GM18873 (cell line): ENCODE data around the gene TOM1L2.

Source experiments
- ATAC-seq: cut with Tn5 transposase; IDR thresholded peaks from one replicate; pipeline ENCODE4 v1.9.1; 2021; ENCODE audit warnings: mild to moderate bottlenecking, moderate library complexity, moderate number of reproducible peaks; ENCODE audit not compliant: unreplicated experiment, low FRiP score

TOM1L2 gene

DNA sequence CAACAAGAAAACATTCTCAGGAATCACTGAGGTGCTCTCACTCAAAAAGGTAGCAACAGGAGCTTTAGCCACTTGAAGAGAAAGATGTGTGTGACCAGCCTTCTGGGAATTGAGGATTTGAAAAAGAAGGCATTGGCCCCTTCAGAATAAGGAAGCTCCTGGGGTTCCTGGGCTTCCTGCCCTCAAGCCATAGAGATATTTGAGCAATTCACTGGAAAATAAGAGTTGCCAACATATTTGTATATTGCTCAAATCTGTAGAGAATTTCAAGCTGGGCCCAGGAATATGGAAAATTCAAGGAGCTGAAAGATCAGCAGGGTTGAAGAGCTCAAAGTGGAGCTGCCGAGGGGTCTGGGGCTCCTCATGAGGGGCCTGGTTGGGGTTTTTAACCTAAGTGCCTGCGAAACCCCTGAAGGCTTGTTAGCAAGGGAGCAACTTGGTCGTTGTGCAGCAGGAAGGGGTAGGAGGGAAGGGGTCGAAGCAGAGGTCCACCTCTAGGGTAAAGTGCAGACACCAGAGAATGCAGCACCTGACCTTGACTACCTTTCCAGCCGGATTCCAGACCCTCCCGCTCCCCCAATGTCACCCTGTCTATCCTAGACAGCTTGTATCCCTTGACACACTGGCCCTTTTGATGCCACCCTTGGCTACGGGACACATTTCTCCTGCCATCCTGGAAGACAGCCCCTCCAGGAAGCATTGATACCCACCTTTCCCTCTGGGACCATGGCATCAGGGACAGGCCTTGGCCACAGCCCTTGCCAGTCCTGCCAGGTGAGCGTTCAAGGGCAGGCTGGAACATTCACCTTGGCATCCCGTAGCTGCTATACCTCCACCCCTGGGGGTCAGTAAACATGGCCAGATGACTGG, 67.8 kb downstream of the TOM1L2 start:
- no peak for ATAC-seq

DNA sequence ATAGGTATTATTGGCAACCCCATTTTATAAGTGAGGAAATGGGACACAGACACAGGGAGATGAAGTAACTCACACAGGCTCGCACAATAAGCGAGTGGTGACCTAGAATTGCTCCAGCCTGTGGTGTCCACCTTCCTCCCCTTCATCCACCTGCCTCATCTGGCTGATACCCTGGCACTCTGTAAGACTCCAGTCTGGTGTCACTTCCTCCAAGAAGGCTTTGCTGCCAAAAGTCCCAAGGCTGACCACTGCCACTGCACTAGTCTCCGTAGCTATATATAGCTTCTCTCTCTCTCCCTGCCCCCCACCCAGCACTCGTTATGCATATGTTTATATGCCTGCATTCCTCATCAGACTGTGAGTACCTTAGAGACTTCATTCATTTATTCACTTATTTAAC, 69.3 kb downstream of the TOM1L2 start:
- no peak for ATAC-seq

DNA sequence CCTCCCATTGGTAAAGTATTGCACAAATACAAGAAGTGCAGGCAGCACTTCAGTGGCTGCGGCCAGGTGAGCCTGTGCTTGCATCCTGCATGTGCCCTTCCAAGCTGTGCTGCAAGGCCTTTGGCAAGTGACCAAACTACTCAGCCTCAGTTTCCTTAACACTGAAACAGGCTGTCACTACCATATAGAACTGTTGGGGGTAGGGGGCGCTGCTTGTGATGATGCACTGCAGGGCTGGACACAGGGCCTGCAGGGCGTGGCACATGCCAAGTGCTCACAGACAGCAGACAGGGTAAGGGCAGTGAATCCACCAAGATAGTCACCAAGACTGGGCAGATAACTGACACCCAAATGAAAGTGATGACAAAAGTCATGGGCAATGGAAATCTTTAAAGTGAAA, 69.8 kb downstream of the TOM1L2 start:
- no peak for ATAC-seq

DNA sequence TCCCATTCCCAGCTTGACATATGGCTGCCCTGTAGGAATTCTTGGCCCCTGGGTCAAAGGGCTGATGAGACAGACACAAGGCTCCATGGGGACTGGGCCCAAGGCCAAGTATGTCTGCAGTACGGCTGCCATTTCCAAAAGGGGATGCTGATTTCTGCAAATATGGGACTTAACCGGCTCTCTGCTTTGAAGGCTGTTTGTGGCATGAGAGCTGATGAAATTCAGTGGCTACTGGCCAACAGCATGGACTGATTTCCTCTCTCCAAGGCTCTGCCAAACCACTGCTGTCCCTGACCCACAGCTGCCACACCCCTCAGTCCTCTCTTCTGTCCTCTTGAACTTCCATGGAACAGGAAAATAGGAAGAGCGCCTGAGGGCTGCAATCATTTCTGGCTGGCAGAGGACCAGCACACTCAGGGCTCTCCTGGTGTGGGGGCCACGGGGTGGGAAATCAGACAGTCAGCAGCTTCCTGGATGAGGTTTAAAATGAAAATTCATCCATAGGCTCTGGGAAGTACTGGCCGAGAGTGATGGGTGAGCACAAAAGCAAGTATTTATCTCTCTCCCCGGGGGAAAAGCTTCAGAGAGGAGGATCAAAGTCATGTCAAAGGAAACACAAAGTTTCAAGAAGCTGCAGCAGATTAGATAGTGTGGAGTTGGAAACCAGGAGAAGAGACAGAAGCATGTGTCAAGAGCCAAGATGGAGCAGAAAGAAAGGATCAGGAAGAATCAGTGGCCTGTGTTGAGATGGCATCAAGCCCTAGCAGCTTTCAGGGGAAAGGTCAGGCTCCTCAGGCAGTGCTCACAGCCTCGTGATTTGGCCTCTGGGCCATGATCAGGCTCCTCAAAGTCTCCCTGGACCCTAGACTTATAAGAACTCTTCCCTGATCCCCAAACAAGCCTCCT, 71.3 kb downstream of the TOM1L2 start:
- no peak for ATAC-seq

DNA sequence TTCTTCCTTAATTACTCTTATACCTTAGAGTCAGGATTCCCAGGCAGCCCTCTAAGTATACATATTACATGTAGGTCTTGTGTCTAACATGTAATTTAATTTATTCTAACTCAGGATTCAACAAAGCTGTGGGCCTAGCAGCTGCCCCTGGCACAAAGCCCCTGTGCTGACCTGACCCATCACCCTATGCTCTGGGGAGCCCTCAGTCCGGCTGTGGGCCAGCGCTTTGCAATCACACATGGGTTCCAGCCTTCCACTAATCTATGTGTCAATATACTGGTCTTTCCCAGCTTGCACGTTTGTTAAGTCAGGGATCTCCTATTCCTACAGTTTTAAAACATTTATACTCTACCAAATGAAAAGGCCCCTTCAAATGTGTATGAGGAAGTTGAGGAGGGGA, 72.7 kb downstream of the TOM1L2 start:
- ATAC-seq, result no peak

DNA sequence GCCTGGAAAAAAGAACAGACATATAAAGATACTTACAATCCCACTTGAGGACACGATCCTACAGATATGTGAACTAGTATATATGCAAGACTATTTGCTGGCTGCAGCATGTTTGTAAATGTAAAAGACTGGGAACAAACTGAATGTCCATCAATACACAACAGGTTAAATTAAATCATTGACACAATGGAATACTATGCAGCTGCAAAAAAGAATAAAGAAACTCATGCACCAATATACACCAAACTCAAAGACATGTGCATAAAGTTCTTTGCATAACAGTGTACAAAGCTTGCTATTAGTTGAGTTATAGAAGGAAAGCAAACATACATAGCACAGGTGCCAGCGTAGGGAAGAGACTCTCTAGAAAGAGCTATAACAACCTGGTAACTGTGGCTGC, 73.5 kb downstream of the TOM1L2 start:
- ATAC-seq, result no peak

DNA sequence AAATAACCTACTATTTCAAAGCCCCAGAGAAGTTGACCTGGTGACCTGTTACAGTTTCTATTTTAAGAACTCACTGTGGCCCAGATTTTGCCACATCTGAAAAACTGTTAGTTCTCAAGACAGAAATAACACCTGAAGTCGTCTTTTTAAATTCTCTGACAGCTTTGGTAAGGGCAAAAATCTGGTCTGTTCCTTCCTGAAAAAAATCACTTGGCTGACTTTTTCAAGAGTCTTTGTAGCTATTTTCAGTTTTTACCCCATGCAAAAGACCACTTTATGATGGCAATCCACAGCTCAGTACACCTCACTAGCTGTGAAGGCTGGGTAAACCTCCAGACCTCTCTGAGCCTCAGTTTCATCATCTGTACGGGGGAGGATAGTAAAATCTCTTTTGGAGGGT, 74.8 kb downstream of the TOM1L2 start:
- no peak for ATAC-seq

DNA sequence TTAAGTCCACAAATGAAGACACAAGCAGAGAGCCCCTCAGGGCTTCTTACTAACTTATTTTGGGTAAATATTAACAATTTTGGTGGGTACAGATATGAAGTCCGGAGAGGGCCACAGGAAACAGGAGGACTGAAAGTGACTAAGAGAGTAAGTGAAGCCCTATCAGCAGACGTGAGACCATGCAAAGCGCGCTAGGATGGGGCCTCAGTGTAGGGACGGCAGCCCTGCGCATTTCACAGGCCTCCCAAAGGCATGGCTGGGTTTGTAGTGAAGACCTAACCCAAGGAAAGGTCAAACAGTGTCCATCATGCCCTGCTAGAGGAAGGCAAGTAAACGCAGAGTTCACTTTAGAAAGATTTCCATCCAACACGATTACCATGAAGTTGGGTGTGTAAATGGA, 75.5 kb downstream of the TOM1L2 start:
- no peak for ATAC-seq

DNA sequence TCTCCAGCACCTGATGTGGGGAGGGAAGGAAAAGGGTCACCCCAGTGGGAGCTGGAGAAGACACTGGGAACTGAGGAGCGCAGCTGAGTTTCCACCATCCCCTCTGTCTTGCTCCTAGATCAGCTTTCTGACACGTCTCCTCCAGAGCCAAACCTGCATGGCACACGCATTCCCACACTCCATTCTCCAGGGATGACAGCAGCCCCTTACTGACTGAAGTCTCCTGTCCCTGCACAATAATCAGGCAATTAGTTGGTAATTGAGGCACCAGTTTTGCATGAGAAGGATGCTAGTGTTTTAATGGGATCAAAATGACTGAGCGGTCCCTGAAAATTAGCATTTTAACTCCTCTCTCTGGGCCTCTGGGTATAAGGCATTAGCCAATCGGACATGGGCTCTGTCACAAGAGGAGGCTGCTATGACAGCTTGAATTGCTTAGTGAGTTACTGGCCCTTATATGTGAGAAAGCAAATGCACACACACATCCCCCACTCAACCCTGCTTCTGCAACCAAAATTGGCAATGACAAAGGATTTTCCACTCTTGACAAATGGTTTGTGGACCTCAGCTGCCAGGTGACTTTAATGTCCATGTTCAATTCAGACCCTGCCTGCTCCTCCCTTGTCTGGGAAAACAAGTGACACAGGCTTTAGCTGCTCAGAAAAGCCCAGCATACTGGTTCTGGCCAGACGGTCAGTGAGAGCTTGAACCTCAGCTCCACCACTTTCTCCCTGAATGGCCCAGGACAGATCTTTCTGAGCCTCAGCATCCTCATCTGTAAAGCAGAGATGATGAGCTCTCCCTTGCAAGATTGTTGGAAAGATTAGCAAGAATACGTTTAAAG, 78.2 kb downstream of the TOM1L2 start:
- no peak for ATAC-seq

DNA sequence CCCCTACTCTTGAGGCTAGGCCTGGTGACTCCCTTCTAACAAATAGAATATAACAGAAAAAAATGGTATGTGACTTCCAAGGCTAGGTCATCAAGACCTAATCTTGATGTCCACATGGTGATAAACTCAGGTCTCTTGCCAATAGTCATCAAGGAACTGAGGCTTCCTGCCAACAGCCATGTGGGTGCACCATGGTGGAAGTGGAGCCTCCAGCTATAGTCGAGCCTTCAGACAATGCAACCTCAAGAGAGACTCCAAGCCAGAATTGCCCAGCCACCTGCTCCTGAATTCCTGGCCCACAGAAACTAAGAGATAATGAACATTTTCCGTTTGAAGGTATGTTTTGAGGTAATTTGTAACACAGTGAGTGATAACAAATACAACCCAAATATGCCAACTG, 79.5 kb downstream of the TOM1L2 start:
- no peak for ATAC-seq

DNA sequence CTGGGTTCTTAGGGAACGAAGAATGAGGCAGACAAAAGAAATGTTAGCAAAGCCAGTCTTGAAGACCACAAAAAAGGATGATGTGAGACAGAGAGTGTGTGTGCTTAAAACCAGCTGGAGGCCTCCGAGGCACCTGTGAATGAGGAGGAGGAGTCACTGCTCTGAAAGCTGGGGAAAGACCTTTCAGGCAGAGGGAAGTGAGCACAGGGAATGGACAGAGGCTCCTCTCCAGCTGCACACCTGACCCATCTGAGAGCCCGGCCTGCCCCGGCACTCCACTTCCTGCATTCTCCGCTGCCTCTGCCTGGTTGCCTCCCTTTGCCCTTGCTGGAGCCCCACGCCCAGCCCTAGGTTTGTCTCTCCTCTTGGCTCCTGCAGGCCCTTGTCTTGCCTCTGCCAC, 80.2 kb downstream of the TOM1L2 start:
- no peak for ATAC-seq

DNA sequence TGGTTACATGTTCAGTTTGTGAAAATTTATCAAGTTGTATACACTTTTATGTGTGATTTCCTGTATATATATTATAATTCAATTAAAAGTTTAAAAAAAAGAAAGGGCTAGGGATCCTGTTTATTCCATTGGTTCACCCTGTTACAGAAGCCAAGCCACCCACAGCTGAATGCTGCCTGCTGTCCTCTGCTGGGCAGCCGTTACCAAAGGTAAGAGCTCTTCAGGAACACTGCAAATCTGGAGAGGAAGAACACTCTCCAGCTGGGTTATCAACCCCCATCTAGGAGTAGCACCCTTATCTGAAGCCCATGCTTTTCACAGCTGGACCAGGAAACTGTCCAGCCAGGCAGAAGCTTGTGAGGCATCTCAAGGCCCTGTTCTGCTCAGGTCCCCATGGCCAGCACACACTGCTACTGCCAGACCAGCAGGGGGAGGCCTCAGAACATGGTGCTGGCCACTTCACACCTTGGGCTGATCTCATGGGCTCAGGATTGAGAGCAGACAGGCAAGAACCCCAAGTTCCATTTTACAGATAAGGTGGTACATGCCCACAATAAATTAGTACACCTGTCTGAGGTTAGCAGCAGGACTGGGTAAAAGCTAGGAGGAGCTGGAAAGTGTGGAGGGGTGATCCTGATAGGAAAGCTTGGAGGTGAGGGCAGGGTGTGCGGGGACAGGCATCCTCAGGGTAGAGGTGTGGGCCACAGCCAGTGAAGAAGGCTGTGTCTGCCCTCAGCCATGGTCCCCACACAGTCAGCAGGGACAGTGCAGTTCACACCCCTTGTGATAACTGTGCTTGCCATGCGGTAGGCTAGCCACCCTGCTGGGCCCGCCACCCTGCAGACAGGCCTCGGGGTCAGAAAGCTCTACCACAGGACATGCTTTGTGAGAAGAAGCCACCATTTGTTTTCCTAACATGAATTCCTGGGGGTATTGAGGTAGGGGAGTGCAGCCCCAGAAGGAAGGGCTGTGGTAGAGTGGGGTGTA, 81.1 kb downstream of the TOM1L2 start:
- ATAC-seq, result no peak

DNA sequence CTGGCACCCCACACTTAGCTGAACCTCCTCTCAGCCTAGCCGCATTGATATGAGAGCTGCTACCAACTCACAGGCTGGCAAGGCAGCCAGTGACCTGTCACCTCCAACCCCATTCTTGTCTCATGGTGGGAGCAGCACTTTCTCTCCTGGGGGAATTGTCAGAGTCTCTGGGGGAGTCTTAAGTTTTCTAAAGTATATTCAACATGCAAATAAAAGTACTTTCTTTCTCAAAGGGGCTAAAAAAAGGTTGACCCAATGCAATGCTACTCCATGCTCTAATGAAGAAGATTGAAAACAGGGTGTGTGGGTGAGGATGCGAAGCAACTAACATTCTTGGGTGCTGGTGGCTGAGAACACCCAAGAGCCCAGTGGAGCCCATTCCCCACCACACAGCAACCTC, 82.3 kb downstream of the TOM1L2 start:
- ATAC-seq, result no peak

DNA sequence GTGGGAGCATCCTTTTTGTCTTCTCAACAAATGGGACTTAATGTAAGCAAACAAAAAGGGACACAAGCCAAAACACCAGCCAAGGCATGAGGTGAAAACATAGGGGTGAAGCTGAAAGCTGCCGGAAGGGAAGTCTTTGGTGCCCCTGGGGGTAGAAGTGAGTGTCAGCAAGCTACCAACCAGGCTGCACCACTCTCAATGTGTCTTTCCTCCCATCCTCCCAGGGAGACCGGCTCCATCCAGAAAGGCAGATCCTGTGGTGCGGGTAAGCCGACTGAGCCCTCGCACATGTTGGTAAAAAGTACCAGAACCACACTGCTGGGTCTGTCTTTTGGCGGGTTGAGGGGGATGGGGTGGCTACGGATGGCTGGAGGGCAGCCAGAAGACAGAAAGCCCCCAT, 83.4 kb downstream of the TOM1L2 start:
- no peak for ATAC-seq

DNA sequence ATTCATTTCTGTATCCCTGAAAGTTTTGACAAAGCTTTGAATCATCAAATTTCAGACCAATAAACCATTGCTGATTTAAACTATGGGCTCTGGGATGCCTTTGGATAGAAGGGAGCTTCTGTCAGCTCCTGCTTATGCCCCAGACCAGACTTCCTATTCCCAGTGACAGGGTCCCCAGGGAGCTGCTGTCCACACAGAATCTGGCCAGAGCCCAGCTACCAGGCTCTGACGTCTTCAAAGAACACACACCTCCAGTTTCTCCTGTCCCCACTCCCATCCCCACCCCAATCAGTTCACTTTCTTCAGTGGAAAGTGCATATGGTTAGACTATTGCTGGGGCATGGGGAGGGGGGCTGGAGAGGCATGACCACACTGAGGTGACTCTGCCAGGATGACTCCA, 83.8 kb downstream of the TOM1L2 start:
- ATAC-seq, result no peak

DNA sequence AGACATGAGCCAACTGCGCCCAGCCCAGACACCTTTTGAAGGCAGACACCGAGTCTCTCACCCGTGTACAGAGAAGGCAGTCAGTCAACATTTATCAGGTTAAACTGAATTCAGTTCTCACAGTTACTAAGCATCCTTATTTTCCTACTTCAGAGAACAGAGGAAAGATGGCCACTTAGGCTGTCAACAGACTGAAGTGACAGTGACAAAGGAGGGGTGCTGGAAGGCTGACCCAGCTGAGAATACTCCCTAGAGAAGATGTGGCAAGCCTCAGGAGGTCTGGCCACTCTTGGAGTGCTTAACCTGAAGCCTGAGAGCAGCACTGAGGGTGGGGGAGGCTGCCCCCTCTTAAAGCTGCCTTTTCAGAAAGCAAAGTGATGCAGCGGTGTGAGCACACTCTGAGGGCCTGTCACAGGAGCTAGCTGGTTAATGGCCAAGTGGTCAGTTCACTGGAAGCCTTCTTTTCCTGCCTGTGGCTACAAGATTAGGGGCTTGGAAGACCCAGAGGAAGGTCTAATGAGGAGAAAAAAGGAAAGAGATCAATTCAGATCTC, 84.4 kb downstream of the TOM1L2 start:
- no peak for ATAC-seq

DNA sequence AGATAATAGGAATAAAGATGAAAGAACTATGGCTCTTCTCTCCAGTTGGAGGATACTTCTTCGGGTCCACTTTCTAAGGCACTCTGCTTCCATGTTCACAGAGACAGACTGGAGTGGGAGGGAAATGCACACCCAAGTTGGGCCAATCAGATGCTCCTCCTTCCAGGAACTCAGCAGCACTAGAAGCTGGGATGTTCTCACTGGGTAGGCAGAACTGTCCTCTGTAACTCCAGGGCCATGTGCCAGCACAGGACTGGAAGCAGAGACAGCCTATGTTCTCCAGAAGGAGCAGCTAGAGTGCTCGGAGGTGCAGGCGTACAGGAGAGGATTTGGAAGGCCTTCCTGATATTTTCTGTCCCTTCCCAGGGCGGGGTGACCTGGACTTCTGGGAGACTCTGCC, 85.5 kb downstream of the TOM1L2 start:
- no peak for ATAC-seq

DNA sequence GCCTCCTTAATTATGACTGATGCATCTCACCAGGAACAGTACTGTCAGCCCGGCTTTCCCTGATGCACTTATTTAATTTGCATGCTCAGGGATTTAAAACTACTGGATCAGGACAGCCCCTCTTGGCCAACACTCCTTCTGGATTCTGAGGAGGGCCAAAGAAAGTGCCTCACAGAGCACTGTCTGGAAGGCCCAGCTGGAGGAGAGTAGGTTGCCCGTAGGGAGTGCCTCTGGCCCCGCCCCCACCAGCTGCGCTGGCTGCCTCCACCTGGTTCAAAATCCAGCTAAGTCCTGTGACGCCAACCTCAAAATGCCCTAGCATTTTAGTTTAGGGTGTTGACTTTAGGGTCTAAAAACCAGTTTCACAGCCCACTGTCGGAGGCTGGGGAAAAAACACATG, 86.0 kb downstream of the TOM1L2 start:
- no peak for ATAC-seq
